ENCODE data around the gene CAPN5. TPM values are rescaled to one million over a fixed set of nuclear protein-coding genes. Genes with fewer than 3 reads are reported as not detected.

CAPN5 gene
- total RNA-seq, 4 donors from 2014 or later = 1.8 to 16.6 (median 8.0) TPM

GRCh38 chr11:77170107-77170506 lies 103.3 kb downstream of the CAPN5 start:
- DNase-seq = no peak
- H3K4me3 ChIP-seq = no peak overlapping the region
- no peaks in the 10 kb centered on the region for H3K27me3 ChIP-seq
- no peak overlapping the region for H3K27ac ChIP-seq
- no peaks in the 10 kb centered on the region for H3K9me3 ChIP-seq
- no peaks in the 10 kb centered on the region for H3K4me1 ChIP-seq
- TF ChIP-seq CTCF (IDR thresholded peaks at IDR 0.05) = no peak
- TF ChIP-seq POLR2A (IDR thresholded peaks at IDR 0.05) = no peak
- intact Hi-C loops (cut with DNase I; ENCODE audit: low total_unique reads) = no loop called here
- H3K36me3 ChIP-seq = no peaks in the 10 kb centered on the region

- H3K36me3 ChIP-seq = no peaks in the 10 kb centered on the region
- H3K27me3 ChIP-seq = no peaks in the 10 kb centered on the region
- no peak overlapping the region for H3K27ac ChIP-seq
- intact Hi-C loops (cut with DNase I; ENCODE audit: low total_unique reads) = no loop called here
- no peaks in the 10 kb centered on the region for H3K9me3 ChIP-seq
- TF ChIP-seq CTCF (IDR thresholded peaks at IDR 0.05) = no peak
- TF ChIP-seq POLR2A (IDR thresholded peaks at IDR 0.05) = no peak
- DNase-seq = no peak
- no peak overlapping the region for H3K4me3 ChIP-seq
- no peaks in the 10 kb centered on the region for H3K4me1 ChIP-seq
Measured at GRCh38 chr11:77171254-77171653, 104.5 kb downstream of the CAPN5 start.

- no peaks in the 10 kb centered on the region for H3K27me3 ChIP-seq
- no peak for TF ChIP-seq POLR2A (IDR thresholded peaks at IDR 0.05)
- no peak for TF ChIP-seq CTCF (IDR thresholded peaks at IDR 0.05)
- intact Hi-C loops (cut with DNase I; ENCODE audit: low total_unique reads) = no loop called here
- H3K36me3 ChIP-seq = no peaks in the 10 kb centered on the region
- no peaks in the 10 kb centered on the region for H3K4me1 ChIP-seq
- no peak overlapping the region for H3K4me3 ChIP-seq
- no peaks in the 10 kb centered on the region for H3K9me3 ChIP-seq
- no peak overlapping the region for H3K27ac ChIP-seq
- no peak for DNase-seq
Measured at GRCh38 chr11:77171885-77172665, 105.3 kb downstream of the CAPN5 start.

DNA sequence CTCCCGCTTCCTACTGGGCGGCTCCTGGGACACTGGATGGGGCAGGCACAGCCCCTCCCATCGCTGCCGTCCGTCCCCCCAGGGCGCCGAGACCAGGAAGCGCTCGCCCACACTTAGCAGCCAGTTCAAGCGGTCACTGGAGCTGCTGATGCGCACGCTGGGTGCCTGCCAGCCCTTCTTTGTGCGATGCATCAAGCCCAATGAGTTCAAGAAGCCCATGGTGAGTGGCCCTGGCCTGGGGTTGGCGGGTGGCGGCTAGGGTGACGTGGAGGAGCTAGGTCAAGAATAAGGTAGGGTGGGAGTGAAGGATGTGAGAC lies 105.9 kb downstream of the CAPN5 start:
- Histone ChIP-seq H3K9me3 (no peaks in the 10 kb centered on the region), H3K4me1 (no peaks in the 10 kb centered on the region), H3K36me3 (no peaks in the 10 kb centered on the region), H3K27me3 (no peaks in the 10 kb centered on the region), H3K27ac (no peak overlapping the region), H3K4me3 (no peak overlapping the region)
- intact Hi-C loops (cut with DNase I; ENCODE audit: low total_unique reads) = no loop called here
- no peak for DNase-seq
- TF ChIP-seq CTCF (IDR thresholded peaks at IDR 0.05) = no peak
- TF ChIP-seq POLR2A (IDR thresholded peaks at IDR 0.05) = no peak

- Histone ChIP-seq H3K9me3 (no peaks in the 10 kb centered on the region), H3K27me3 (no peaks in the 10 kb centered on the region), H3K4me1 (no peaks in the 10 kb centered on the region), H3K4me3 (no peak overlapping the region), H3K27ac (no peak overlapping the region), H3K36me3 (no peaks in the 10 kb centered on the region)
- no peak for TF ChIP-seq CTCF (IDR thresholded peaks at IDR 0.05)
- no peak for TF ChIP-seq POLR2A (IDR thresholded peaks at IDR 0.05)
- intact Hi-C loops (cut with DNase I; ENCODE audit: low total_unique reads) = no loop called here
- no peak for DNase-seq
Measured at GRCh38 chr11:77173494-77173893, 106.7 kb downstream of the CAPN5 start.
